Measurements from ENCODE around the gene MCRIP1.

- TF ChIP-seq POLR2A (IDR thresholded peaks at IDR 0.05; ENCODE audit: low read length) (no peak), GATA1 (IDR thresholded peaks at IDR 0.05; ENCODE audit: low read depth, low read length) (no peak)
Observed at GRCh38 chr17:81832608-81833159, 407 bp downstream of the MCRIP1 start.
